T-helper 1 cell (primary cell): ENCODE results near the gene STRBP.
"Not testable (repeated sequence)": the region's sequence is repeated elsewhere in the genome, so short reads cannot be mapped to it uniquely, and the experiment has no call there.

Experiments
- DNase-seq, 5 donors: peaks; one replicate each; pipeline ENCODE4 v3.0.0-alpha.2; 2012 to 2020

The STRBP gene

GRCh38 chr9:123246534-123246933 is 21.9 kb downstream of the STRBP start:
- no peak for DNase-seq

- no peak for DNase-seq
Observed at GRCh38 chr9:123239726-123240125, 28.7 kb downstream of the STRBP start.

GRCh38 chr9:123238365-123238764 is 30.0 kb downstream of the STRBP start:
- DNase-seq = no peak

GRCh38 chr9:123237220-123237619 is 31.2 kb downstream of the STRBP start:
- DNase-seq = no peak

GRCh38 chr9:123235448-123235847 is 32.9 kb downstream of the STRBP start:
- DNase-seq = no peak

- no peak for DNase-seq
Observed at GRCh38 chr9:123234853-123235252, 33.5 kb downstream of the STRBP start.

GRCh38 chr9:123232332-123232731 is 36.1 kb downstream of the STRBP start:
- DNase-seq = no peak

GRCh38 chr9:123231421-123231820 is 37.0 kb downstream of the STRBP start:
- no peak for DNase-seq

GRCh38 chr9:123228967-123229366 is 39.4 kb downstream of the STRBP start:
- no peak for DNase-seq

- DNase-seq = peak in 1 of 5 donors; percentile 9
Observed at GRCh38 chr9:123225995-123226394, 42.4 kb downstream of the STRBP start.

GRCh38 chr9:123225374-123225813 is 43.0 kb downstream of the STRBP start:
- DNase-seq = peak in 4 of 5 donors; percentile 10 to 74 (median 15)

- DNase-seq = no peak
Observed at GRCh38 chr9:123220127-123220526, 48.3 kb downstream of the STRBP start.

- DNase-seq = no peak
Observed at GRCh38 chr9:123218831-123219230, 49.6 kb downstream of the STRBP start.

GRCh38 chr9:123217128-123217654 is 51.2 kb downstream of the STRBP start:
- DNase-seq = no peak

GRCh38 chr9:123216251-123216797 is 52.1 kb downstream of the STRBP start:
- DNase-seq = no peak

GRCh38 chr9:123211081-123211480 is 57.3 kb downstream of the STRBP start:
- no peak for DNase-seq

- DNase-seq = no peak
Observed at GRCh38 chr9:123208626-123209174, 59.7 kb downstream of the STRBP start.

GRCh38 chr9:123206065-123206464 is 62.3 kb downstream of the STRBP start:
- DNase-seq = no peak

GRCh38 chr9:123201083-123201482 is 67.3 kb downstream of the STRBP start:
- no peak for DNase-seq

GRCh38 chr9:123200469-123200868 is 67.9 kb downstream of the STRBP start:
- DNase-seq = not testable (repeated sequence)

GRCh38 chr9:123196124-123196523 is 72.3 kb downstream of the STRBP start:
- DNase-seq = no peak

GRCh38 chr9:123194023-123194422 is 74.4 kb downstream of the STRBP start:
- no peak for DNase-seq

GRCh38 chr9:123191680-123192079 is 76.7 kb downstream of the STRBP start:
- DNase-seq = no peak

- no peak for DNase-seq
Observed at GRCh38 chr9:123191260-123191659, 77.1 kb downstream of the STRBP start.

GRCh38 chr9:123187131-123187530 is 81.3 kb downstream of the STRBP start:
- no peak for DNase-seq
